ENCODE results near the gene SLC15A2.
"Not testable (repeated sequence)": the region's sequence is repeated elsewhere in the genome, so short reads cannot be mapped to it uniquely, and the experiment has no call there.

The SLC15A2 gene, protein sequence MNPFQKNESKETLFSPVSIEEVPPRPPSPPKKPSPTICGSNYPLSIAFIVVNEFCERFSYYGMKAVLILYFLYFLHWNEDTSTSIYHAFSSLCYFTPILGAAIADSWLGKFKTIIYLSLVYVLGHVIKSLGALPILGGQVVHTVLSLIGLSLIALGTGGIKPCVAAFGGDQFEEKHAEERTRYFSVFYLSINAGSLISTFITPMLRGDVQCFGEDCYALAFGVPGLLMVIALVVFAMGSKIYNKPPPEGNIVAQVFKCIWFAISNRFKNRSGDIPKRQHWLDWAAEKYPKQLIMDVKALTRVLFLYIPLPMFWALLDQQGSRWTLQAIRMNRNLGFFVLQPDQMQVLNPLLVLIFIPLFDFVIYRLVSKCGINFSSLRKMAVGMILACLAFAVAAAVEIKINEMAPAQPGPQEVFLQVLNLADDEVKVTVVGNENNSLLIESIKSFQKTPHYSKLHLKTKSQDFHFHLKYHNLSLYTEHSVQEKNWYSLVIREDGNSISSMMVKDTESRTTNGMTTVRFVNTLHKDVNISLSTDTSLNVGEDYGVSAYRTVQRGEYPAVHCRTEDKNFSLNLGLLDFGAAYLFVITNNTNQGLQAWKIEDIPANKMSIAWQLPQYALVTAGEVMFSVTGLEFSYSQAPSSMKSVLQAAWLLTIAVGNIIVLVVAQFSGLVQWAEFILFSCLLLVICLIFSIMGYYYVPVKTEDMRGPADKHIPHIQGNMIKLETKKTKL

DNA sequence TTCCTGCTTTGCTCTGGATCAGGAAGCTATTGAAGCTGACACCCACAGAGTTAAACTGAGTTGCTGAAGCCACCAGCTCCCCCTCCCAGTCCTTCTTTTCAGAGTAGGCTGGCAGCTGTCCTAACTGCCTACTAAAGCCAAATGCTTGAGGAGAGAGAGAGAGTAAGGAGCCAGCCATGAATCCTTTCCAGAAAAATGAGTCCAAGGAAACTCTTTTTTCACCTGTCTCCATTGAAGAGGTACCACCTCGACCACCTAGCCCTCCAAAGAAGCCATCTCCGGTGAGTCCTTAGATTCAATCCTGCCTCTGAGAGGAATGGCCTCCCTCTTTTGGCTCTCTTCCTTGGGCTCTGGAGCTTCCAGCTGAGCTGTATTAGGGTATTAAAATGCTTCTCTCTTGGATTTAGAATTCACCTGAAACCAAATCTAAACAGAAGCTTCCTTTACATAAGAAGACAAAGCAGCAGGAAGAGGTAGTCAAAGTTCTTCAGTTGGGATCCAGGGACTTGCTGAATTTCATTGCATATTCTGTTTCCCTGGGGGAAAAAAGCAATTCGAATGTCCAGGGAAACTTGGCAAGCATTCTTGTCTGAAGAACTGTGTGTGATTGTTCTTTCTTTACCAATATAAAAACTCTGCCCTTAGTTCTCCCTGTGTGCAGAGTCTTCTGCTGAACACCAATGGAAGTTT, at the start of gene SLC15A2:
TSS of gene SLC15A2 (plus strand) at position 101 of the 690 bp plus-strand sequence. CDS start at position 177, 76 bp downstream.
- DNase-seq (ENCODE audit: low read depth in 2 of 3, low spot score in 2 of 3), result no peak

DNA sequence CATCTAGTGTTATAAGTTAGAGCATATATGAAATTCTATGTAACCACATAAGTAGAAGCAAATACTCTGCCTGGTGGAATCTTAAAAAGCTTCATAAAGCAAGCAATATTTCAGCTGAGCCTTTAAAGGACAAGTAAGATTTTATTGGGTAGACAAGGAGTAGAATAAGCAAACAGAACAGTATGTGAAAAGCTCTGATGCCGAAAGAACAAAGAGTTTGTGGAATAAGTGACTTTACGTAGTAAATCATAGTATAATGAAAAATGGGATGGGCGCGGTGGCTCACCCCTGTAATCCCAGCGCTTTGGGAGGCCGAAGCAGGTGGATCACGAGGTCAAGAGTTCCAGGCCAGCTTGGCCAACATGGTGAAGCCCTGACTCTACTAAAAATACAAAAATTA, 49.3 kb upstream of the SLC15A2 start:
- DNase-seq (ENCODE audit: low read depth in 2 of 3, low spot score in 2 of 3), result no peak

DNA sequence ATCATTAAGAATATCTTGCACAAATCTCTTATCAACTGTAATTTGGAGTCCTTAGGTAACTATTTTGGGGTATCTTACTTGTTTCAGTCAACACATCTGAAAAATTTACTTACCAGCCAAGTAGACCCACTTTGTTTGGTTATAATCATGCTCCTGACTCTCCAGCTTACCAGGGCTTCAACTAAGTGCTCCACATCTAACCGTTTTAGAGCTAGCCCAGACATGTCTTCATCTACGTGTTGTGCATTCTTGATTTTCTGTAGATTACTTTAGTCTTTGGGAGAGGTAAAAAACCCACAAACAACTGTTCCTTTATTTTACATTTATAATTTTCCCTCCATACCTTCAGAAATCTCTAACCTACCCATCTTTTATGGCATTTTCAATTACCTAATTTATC, 41.9 kb upstream of the SLC15A2 start:
- no peak for DNase-seq (ENCODE audit: low read depth in 2 of 3, low spot score in 2 of 3)

DNA sequence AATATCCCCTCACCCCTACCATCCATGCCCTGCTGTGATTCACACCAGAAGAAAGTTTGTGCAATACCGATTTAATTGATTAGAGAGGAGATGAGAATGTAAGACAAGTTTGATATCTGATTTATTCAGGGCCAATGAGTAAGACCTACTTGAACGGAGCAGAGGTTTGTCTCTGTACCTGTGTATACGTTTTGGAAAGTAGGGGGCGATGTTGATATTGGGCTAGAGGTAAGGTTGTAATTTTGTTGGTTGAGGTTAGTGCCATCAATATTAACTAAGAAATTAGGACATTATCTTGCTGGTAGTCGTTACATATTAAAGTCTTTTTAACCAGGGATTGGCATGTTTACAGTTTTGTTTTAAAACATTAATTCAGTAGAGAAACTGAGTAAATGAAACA, 38.6 kb upstream of the SLC15A2 start:
- DNase-seq (ENCODE audit: low read depth in 2 of 3, low spot score in 2 of 3), result no peak

DNA sequence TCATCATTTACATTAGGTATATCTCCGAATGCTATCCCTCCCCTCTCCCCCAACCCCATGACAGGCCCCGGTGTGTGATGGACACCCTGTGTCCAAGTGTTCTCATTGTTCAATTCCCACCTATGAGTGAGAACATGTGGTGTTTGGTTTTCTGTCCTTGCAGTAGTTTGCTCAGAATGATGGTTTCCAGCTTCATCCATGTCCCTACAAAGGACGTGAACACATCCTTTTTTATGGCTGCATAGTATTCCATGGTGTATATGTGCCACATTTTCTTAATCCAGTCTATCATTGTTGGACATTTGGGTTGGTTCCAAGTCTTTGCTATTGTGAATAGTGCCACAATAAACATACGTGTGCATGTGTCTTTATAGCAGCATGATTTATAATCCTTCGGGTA, 36.4 kb upstream of the SLC15A2 start:
- DNase-seq (ENCODE audit: low read depth in 2 of 3, low spot score in 2 of 3), result not testable (repeated sequence)

DNA sequence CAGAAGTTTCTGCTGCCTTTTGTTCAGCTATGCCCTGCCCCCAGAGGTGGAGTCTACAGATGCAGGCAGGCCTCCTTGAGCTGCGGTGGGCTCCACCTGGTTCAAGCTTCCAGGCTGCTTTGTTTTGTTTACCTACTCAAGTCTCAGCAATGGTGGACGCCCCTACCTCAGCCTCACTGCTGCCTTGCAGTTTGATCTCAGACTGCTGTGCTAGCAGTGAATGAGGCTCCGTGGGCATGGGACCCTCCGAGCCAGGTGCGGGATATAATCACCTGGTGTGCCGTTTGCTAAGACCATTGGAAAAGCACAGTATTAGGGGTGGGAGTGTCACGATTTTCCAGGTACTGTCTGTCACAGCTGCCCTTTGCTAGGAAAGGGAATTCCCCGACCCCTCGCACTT, 31.0 kb upstream of the SLC15A2 start:
- not testable (repeated sequence) for DNase-seq (ENCODE audit: low read depth in 2 of 3, low spot score in 2 of 3)

DNA sequence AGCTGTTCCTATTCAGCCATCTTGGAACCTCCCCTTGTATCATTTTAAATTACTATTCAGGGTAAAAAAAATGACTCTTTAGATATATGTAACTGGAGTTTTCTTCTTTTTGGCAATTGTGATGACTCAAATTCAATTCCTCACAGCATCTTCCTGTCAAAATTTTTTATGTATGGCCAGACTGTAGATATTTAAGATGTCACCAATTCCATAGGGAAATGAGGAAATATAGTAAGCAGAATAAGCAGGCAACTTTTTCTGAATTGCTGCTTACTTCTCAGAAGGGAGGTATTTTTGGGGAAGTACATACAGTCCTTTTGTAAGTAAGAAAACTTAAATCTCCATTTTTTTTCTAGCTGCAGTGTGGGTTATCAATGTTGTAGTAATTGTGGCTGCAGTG, 30.4 kb upstream of the SLC15A2 start:
- no peak for DNase-seq (ENCODE audit: low read depth in 2 of 3, low spot score in 2 of 3)

DNA sequence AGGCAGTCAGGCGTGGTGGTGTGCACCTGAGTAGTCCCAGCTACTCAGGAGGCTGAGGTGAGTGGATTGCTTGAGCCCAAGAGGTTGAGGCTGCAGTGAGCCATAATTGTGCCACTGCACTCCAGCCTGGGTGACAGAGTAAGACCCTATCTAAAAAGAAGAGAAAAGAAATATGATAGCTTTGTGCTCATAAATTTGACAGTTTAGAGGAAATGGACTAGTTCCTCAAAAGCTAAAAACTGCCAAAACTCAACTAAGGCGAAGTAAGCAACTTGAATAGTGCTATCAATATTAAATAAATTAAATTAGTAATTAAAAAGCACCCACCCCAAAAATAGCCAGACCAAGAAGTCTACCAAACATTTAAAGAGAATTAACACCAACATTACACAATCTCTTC, 24.5 kb upstream of the SLC15A2 start:
- no peak for DNase-seq (ENCODE audit: low read depth in 2 of 3, low spot score in 2 of 3)

DNA sequence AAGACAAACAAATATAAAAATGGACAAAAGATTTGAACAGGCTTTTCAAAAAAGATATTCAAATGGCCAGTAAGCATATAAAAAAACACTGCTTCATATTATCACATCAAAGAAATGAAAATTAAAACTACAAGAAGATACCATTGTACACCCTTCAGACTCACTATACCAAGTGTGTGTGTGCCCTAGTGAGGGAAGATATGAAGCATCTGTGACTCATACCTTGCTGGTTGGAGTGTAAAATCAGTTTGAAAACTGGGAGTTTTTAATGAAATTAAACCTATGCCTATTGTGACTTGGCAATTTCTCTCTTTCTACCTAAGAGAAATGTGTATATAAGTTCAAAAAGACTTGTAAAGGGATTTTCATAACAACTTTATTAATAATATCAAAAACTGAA, 23.5 kb upstream of the SLC15A2 start:
- no peak for DNase-seq (ENCODE audit: low read depth in 2 of 3, low spot score in 2 of 3)

DNA sequence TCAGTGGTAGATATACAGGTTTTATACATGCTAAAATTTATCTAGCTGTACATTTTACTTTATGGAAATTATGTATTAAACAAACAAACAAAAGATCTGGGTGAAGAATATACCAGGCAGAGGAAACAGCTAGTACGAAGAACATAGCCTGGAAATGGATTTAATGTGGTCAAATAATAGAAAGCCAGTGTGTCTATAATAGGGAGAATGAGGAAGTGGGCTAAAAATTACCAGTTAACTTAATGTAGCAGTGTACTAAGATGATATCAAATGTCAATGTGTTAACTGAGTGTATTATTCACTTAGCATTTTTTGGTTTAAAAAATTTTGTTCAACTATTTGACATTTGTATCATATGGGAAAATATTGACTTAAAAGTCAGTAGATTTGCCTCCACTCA, 22.8 kb upstream of the SLC15A2 start:
- DNase-seq (ENCODE audit: low read depth in 2 of 3, low spot score in 2 of 3), result no peak

DNA sequence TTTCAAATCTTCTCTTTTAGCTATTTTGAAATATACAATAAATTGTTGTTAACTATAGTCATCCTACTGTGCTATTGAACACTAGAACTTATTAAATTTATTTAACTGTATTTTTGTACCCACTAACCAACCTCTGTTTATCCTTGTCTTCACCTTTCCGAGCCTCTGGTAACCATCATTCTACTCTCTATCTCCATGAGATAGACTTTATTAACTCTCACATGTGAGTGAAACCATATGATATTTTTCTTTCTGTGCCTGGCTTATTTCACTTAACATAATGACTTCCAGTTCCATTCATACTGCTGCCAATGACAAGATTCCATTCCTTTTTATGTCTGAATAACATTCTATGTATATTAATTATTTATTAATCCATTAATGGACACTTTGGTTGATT, 15.8 kb upstream of the SLC15A2 start:
- no peak for DNase-seq (ENCODE audit: low read depth in 2 of 3, low spot score in 2 of 3)

DNA sequence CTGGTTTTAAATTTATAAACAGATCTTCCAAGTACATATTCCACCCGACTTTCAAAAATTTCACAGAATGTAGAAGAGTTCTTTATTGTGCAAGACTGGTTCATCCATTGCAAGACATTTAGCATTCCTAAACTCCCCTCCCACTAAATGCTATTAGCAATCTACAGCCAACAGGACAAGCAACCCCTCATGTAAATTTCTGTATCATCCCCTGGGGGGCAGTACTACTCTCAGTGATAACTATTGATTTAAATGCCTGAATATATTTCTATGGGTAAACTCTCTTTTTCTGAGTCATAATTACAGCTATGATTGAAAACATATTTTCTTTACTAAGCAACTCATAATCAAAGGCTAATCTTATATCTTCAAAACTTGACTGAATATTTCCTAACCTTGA, 10.7 kb upstream of the SLC15A2 start:
- no peak for DNase-seq (ENCODE audit: low read depth in 2 of 3, low spot score in 2 of 3)

DNA sequence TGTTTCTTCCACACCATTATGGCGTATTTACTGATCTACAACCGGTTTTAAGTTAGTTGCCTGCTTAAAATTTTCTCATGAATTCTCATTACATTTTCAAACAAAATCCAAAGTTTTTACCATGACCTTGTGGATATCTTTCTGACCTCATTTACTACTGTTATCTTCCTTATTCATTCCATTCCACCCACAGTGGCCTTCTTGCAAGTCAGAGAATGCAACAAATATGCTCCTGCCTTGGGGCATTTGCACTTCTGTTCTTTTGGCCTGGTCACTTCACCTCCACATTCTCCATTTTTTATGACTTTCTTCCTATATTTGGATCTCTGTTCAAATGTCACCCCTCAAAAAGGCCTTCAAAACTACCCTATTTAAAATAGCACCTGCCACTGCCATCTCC, 8.8 kb upstream of the SLC15A2 start:
- DNase-seq (ENCODE audit: low read depth in 2 of 3, low spot score in 2 of 3), result no peak

DNA sequence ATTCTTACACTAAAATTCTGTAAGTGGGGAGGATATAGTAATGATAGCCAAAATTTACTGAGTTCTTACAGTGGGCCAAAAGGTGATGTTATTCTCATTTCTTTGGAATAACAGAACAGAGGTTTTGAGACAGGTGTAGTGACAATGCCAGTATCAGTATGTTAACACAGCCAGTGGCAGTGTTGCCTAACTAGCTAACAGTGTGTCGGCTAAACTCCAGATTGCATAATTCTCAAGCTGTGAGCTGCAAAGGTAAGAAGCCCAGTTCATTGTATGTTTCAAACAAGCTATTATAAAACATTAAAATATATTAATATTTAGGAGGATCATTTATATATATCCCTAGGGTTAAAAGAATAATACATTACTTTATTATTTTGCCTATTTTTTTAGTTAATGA, 920 bp downstream of the SLC15A2 start:
- no peak for DNase-seq (ENCODE audit: low read depth in 2 of 3, low spot score in 2 of 3)

DNA sequence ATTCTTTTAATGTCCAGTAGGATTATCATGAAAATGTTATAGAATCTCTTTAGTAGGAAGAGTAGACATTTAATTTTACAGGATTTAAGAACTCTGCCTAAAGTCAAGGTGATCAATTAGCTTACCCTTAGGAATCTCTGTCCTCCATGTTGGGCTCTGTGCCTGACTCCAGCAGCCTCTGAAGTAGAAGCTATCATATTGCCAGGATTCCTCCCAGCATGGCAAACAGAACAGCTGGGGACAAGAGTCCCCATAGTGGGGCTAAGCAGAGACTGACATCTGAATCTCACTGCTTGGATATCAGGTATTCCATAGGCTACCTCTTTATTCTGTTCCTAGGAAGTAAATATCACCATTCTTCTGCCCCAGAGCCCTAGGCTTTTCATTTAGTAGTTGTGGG, 1.5 kb downstream of the SLC15A2 start:
- DNase-seq (ENCODE audit: low read depth in 2 of 3, low spot score in 2 of 3), result no peak

DNA sequence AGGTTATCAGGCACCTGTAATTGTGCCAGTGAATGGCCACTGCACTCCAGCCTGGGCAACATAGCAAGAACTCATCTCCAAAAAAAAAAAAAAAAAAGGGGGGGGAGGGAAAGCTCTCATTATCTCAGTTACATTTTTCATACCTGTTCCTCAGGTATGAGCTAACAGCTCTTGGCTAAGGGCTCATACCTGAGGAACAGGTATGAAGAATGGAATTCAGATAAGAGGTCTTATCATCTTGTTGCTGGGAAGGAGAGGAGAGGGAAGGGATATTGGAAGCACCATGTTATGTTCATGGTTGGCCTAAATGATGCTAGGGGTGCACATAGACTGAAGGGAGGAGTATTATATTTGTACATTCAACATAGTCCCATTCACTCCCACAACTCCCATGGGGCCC, 2.6 kb downstream of the SLC15A2 start:
- DNase-seq (ENCODE audit: low read depth in 2 of 3, low spot score in 2 of 3), result no peak

DNA sequence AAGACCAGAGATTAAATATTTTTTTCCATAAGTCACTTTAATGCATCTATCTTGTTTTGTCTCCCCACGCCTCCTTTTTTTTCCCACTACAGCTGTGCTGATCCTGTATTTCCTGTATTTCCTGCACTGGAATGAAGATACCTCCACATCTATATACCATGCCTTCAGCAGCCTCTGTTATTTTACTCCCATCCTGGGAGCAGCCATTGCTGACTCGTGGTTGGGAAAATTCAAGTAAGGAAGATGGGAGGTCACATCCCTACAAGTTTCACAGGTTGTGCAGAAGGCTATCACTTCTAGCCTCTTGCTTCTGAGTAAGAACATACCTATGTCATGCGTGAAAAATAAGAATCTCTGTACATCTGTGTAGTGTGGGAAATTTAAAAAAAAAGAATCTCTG, 3.1 kb downstream of the SLC15A2 start:
- no peak for DNase-seq (ENCODE audit: low read depth in 2 of 3, low spot score in 2 of 3)

DNA sequence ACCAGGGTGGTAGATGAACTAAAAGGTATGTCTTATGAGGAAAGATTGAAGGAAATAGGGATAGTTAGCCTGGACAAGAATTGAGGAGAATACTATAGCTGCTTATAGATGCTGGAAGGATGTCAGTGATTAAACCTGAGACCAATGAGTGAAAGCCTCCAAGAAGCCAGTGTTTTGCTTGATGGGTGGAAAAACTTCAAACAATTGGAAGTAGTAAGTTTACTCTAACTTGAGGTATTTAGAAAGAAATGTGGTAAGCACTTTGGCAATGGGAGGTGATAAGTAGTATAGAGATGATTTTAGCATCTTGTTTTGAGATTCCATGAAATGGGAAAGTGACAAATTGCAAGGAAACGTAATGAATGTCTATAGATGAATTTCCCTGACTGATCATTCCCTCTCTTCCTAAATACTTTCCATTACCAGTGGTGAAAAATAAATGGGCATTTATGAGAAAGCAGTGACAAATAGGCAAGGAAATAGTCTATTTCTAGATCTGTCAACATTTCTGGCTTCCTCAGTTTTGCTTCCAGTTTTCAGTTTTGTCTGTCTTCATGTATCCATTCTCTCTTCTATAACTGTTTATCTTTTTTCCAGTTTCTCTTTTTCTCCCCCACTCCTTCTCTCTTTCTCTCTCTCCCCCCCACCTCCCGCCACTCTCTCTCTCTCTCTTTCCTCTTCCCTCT, 19.2 kb downstream of the SLC15A2 start:
- DNase-seq (ENCODE audit: low read depth in 2 of 3, low spot score in 2 of 3), result no peak

DNA sequence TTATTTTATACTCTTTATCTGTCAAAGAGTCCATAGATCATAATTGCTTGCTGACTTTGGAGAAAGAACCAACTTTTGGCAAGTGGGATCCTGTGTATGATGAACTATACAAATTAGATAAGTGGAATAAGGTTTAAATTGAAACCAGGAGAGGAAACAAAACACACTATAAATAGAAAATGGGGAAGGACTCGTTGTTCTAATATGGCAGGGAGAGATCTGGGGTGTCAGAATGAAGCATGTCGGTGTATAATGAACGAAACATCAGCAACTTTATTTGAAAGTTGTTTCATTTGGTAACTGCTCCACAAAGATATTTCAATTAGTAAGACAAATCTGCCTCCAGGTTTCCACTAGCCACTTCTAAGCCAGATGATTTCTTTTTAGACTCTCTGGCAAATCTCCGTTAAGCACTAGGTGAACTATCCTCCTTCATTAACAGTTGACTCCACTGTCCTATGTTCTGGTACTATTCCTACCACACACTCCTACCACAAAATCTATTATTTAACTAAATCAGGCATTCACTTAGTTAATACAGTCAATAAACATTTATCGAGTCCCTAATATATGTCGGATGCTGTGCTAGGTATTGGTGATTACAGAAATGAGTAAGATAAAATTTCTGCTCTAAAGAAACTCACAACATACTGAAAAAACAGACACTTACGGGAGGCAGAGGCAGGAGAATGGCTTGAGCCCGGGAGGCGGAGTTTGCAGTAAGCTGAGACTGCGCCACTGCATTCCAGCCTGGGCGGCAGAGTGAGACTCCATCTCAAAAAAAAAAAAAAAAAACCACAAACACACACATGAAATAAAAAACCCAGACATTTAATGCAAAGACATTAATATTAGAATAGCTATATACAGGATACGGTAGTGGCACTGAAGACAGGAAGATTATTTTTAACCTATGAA, 20.1 kb downstream of the SLC15A2 start:
- no peak for DNase-seq (ENCODE audit: low read depth in 2 of 3, low spot score in 2 of 3)

DNA sequence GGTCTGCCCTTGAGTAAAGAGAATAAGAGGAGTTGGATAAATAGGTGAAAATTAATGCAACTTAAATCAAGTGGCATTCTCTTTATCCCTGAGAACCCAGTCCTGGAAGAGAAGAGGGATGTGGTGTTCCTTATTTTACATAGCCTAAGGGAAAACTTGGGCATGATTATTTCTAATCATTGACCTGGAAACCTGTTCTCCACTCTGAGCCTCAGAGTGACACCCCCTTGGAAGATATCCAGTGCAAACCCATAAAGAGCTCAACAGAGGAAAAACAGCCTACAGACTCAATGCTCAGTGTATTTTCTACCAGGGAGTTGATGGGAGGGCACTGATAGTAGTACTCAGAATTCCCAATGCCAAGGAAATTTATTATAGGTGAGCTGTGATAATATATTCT, 22.0 kb downstream of the SLC15A2 start:
- DNase-seq (ENCODE audit: low read depth in 2 of 3, low spot score in 2 of 3), result no peak

Measured in activated CD8-positive, alpha-beta memory T cell treated with anti-CD3 and anti-CD28 coated beads for 48 hours (primary cell).